Esophagus muscularis mucosa (tissue), 4 donors: ENCODE measurements around the gene TSPAN2.

Source experiments
- EP300 ChIP-seq: sonication (generic); formaldehyde crosslinking; IDR thresholded peaks from one replicate; pipeline ENCODE4 v1.6.1; 2017; ENCODE audit warnings: antibody characterized with exemption
- POLR2A ChIP-seq: fragments of 450-650 bp; IDR thresholded peaks from one replicate; pipeline ENCODE4 v1.6.1; 2017; ENCODE audit warnings: antibody characterized with exemption, moderate library complexity, mild to moderate bottlenecking, low read depth
- POLR2AphosphoS5 ChIP-seq, 2 donors: sonication (generic); formaldehyde crosslinking; IDR thresholded peaks; one replicate each; pipeline ENCODE4 v1.6.1; 2017; ENCODE audit warnings: antibody characterized with exemption in 2 of 2
- TF ChIP-seq, protein P1 (sequence below), 3 experiments: fragments of 200-600 bp in 2 of 3; fragments of 450-650 bp in 1 of 3; sonication (generic) in 2 of 3; IDR thresholded peaks; one replicate each; pipeline ENCODE4 v1.5.1; 2017 to 2019; ENCODE audit warnings: antibody characterized with exemption in 3 of 3, mild to moderate bottlenecking in 2 of 3, moderate library complexity in 1 of 3

GRCh38 chr1:115040501-115040900, 48.8 kb downstream of the TSPAN2 start:
- TF ChIP-seq, protein P1, sequence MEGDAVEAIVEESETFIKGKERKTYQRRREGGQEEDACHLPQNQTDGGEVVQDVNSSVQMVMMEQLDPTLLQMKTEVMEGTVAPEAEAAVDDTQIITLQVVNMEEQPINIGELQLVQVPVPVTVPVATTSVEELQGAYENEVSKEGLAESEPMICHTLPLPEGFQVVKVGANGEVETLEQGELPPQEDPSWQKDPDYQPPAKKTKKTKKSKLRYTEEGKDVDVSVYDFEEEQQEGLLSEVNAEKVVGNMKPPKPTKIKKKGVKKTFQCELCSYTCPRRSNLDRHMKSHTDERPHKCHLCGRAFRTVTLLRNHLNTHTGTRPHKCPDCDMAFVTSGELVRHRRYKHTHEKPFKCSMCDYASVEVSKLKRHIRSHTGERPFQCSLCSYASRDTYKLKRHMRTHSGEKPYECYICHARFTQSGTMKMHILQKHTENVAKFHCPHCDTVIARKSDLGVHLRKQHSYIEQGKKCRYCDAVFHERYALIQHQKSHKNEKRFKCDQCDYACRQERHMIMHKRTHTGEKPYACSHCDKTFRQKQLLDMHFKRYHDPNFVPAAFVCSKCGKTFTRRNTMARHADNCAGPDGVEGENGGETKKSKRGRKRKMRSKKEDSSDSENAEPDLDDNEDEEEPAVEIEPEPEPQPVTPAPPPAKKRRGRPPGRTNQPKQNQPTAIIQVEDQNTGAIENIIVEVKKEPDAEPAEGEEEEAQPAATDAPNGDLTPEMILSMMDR (IDR thresholded peaks at IDR 0.05): no peak
- TF ChIP-seq POLR2AphosphoS5 (IDR thresholded peaks at IDR 0.05): no peak
- TF ChIP-seq POLR2A: no peak
- no peak for TF ChIP-seq EP300
